Stimulated activated CD4-positive, alpha-beta T cell treated with anti-CD3 and anti-CD28 coated beads, Interleukin-2, amount 100 ng/mL, for 4 hours (primary cell): ENCODE data around the gene KIRREL3.
A peak's percentile ranks its signal among the peaks of the same experiment; 100 is the strongest.

Experiments
- DNase-seq: peaks from one replicate; pipeline ENCODE4 v3.0.0-alpha.2; 2020; ENCODE audit warnings: low read depth

KIRREL3 gene

DNA sequence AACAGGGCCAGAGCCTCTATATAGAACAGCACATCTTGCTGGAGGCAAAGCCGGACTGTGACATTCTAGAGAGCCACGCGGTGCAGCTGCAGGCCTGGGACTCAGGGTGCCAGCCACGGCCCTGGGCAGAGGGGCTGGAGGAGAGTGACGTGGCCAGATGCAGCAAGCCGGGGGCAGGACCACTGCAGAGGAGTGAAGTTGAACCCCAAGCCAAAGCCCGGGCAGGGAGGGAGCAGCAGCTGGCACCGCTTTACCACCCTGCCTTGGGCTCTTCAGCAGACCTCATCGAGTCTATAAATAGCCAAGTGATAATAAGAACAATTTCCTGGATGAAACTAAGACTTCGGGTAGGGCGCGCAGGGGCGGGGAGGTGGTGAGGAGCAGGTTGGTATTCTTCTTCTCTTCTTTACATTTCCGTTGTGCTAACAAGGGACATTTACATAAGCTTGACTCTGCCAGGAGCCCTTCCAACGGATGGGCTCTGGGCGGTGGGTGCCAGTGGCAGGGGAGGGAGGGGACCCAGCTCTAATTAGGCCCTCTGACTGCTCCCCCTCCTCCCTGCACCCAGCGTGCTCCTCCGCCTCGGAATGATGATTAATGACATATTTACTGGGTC, 534.9 kb downstream of the KIRREL3 start:
- no peak for DNase-seq

- no peak for DNase-seq
Observed at GRCh38 chr11:126464796-126465195, 535.8 kb downstream of the KIRREL3 start.

DNA sequence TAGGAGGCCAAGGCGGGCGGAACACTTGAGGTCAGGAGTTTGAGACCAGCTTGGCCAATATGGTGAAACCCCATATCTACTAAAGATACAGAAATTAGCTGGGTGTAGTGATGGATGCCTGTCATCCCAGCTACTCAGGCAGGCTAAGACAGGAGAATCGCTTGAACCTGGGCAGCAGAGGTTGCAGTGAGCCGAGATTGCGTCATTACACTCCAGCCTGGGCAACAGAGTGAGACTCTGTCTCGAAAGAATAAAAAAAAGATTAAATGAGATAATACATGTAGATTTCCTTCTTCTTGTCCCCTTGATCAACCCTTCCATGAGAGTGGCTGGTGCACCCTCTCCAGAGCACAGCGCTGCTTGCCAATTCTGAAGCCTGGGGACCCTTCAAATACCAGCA, 538.1 kb downstream of the KIRREL3 start:
- DNase-seq = no peak

DNA sequence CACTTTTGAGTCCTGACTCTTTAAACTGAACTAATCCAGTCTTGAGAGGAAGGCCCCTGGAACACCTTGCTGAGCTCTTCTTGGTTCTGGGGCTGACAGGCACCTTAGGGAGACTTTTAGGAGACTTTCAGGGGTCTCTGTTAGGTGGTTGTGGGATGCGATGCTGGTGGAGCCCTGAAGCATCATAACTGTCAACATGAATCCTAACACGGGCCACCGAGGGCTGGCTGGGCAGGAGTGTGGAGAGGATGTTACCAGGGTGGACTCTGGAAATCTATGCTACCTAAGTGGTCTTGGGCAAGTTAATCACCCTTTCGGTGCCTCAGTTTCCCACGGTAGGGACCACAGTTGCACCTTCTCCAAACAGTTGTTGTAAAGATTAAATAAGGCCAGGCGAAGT, 538.6 kb downstream of the KIRREL3 start:
- DNase-seq = no peak

DNA sequence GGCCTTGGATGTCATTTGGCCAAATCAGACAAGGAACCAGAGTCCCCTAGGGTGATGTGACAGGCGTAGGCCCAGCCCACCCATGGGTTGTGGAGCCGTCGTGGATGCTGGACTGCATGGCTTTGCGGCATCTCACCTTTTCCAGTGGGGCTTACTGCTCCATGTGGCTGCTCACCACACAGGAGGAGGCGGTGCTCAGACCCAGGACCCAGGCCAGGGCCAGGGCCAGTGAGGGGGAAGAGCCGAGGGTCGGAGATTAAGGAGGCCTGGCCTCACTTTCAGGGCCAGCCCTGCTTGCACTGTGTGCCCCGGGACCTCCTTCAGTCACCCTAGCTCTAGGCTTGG, 539.5 kb downstream of the KIRREL3 start:
- no peak for DNase-seq

DNA sequence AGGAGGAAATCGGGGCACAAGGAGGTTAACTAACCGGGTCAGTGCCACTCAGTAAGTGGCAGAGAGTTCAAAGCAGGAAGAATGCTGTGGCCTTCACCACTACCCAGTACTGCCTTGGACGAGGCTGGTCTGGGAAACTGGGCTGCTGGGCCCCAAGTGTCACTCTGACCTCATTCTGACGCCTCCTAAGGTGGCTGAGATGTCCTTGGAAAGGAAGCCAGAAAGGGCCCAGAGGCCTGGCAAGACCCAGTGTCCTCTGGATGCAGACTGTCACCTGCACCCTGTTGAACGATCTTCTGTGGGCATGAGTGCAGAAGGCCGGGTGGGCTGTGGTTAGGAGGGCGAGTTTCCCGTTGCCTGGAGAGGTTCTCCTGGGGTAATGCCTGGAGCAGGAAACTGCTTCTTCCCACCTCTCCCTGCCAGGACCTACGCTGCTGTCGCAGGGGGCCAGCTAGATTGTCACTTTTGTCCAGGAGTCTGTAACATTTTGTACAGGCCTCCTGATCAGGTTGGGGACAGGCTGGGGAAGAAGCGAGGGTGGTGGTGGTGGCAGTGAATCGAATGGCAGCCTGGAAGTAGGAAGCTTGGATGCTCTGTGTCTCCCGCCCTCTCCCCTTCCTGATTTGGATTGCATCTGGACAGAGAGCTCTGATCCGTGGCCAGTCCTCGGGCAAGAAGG, 540.0 kb downstream of the KIRREL3 start:
- DNase-seq = no peak

DNA sequence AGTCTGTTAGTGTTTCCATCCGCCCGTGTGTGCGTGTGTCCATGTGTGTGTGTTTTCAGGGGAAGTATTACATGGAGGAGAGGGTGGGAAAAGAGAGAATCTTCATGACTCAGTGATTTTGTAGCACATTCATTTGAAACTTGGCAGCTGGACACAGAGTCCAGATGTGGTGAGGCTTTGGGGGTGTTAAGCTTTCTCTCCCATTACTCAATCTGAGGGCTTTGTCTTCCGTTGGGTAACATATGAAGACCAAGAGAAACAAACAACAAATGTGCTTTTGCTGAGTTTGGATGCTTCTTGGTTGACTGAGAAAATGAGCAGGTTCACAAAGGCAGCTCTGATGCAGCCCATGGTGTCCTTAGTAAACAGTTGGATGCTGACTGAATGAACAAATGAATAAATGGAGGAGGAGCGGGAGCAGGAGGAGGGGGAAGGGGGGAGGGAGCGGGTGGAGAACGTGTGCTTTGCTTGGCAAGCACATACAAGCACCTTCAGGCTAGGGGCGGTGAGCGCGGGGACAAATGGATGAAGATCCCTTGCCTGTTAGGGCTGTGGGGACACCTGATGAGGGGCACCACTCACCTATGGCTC, 540.8 kb downstream of the KIRREL3 start:
- no peak for DNase-seq

GRCh38 chr11:126457817-126458216, 542.8 kb downstream of the KIRREL3 start:
- DNase-seq = no peak

- DNase-seq = no peak
Observed at GRCh38 chr11:126456783-126457542, 543.6 kb downstream of the KIRREL3 start.

- DNase-seq = no peak
Observed at GRCh38 chr11:126456089-126456488, 544.5 kb downstream of the KIRREL3 start.

DNA sequence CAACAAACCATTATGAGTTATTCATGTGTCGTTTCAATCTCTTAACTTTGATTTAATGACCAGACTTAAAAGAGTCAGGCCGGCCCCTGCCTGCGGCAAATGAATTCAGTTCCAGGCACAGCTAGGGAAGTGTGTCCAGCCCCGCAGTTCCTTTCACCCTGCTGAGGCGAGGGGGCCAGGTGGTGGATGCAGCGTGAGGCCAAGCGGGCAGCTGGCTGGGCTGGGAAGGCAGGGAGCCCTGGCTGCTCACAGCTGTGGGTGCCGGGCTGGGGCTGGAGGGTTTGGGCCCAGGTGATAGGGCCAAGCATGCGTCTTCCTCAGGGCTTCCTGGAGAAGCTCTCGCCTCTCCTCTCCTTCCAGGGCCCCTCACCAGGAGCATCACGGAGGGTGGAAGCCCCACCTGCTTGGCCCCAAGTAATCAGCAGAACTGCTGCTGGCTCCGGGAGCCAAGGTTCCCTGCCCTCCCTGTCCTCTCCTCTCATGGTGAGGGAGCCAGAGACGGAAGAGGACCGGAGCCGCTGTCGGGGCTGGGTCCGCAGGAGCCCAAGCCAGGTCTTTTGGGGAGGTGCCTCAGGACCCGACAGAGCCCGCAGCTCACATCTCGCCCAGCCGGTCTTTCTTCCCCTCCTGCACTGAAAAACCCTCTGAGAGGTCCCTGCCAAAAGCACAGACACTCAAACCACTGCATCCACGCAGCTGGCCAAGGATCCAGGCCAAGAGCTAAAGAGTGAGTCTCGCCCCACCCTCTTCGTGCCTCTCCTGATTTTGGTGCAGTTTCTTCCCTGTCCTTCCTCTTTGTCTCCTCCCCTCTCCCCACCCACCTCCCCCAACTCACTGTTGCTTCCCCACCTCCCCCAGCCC, 548.1 kb downstream of the KIRREL3 start:
- DNase-seq = no peak

DNA sequence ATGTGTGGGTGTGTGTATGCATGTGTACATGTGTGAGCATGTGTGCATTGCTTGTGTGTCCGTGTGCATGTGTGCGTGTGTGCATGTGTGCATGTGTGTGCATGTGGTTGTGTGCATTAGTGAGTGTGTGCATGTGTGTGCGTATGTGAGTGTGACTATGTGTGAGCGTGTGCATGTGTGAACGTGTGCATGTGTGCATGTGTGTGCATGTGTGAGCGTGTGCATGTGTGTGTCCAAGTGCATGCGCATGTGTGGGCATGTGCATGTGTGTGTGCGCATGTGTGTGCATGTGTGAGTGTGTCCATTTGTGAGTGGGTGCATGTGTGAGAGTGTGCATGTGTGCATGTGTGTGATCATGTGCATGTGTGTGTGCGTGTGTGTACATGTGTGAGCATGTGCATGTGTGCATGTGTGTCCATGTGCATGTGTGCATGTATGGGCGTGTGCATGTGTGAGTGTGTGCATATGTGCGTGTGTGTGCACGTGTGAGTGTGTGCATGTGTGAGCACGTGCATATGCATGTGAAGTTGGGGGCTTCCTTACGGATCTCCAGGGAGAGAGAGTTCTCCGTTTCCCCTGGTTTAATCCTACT, 549.3 kb downstream of the KIRREL3 start:
- DNase-seq = no peak

DNA sequence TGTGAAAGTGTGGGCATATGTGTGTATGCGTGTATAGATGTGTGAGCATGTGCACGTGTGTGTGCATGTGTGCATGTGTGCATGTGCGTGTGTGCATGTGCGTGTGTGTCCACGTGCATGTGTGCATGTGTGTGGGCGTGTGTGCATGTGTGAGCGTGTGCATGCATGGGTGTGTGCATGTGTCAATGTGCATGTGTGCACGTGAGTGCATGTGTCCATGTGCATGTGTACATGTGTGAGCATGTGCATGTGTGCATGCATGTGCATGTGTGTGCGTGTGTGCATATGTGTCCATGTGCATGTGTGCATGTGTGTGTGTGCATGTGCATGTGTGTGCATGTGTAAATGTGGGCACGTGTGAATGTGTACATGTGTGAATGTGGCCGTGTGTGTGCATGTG, 549.8 kb downstream of the KIRREL3 start:
- DNase-seq = no peak

DNA sequence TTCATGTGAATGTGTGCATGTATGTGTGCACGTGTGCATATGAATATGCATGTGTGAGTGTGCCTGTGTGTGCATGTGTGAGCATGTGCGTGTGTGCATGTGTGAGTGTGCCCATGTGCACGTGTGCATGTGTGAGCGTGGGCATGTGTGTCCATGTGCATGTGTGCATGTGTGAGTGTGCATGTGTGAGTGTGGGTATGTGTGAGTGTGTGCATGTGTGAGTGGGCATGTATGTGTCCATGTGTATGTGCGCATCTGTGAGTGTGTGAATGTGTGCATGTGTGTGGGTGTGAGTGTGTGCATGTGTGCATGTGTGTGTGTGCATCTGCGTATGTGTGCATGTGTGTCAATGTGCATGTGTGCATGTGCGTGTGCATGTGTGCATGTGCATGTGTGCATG, 550.4 kb downstream of the KIRREL3 start:
- DNase-seq = no peak

DNA sequence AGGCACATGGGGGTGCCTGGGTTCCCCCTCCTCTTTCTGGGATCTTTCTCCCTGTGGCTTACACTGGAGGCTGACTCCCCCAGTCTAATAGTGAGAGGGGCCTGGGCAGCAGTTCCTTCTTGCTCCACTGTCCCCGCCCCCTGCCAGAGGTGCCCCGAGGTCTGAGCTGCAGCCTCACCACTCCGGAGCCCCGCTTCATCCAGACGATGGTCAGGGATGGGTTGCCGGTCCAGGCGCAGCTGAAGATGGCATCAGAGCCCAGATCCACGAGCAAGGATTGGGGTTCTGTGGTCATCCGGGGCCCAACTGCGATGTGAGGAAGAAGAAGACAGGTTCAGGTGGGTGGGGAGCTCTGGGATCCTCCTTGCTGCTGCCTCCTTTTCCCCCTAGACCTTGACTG, 554.0 kb downstream of the KIRREL3 start:
- no peak for DNase-seq

DNA sequence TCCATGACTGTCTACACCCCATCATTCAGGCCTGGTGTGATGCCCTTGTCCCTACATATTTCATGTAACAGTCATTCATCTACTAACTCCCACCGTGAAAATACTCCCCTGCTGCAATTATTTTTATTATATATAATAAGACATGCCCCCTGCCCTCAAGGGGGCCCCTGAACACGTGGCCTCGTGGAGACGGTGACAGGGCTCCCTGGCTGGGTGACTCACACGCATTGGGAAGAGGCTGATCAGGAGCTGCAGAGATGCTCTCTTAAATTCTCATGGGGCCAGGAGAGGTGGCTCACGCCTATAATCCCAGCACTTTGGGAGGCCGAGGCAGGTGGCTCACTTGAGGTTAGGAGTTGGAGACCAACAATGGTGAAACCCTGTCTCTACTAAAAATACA, 556.5 kb downstream of the KIRREL3 start:
- DNase-seq = no peak

GRCh38 chr11:126443120-126443519, 557.5 kb downstream of the KIRREL3 start:
- no peak for DNase-seq

DNA sequence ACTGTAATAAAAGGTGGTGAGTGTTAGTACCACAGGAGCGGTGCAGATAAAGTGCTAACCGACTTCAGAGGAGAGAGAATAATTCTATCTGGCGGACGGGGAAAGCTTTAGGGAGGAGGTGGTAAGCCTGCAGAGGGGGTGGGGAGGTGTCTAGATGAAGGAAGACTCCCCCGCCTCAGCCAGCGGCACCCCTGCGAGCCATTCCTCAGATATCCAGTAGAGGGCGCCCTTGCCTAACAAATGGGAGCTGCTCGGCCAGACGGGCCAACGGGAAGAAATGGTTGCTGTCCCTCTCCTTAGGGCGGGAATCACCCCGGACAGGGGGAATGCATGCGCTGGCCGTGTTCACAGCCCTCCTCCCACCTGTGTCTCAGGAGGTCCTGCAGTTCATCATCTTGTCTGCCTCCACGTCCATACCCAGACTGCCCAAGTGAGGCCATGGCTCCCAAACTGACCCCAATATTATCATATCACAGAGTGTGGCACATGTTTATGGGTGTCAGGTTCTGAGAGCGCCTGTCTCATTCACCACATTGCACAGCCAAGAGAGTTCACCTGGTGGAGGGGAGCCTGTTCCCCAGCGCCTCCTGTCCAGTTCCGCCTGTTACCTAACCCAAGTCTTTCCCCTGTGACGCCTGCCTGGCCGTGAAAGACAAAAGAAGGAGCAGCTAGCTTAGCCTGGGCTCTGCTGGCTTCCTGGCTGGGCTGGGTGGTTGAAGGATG, 559.6 kb downstream of the KIRREL3 start:
- DNase-seq = peak; percentile 42

DNA sequence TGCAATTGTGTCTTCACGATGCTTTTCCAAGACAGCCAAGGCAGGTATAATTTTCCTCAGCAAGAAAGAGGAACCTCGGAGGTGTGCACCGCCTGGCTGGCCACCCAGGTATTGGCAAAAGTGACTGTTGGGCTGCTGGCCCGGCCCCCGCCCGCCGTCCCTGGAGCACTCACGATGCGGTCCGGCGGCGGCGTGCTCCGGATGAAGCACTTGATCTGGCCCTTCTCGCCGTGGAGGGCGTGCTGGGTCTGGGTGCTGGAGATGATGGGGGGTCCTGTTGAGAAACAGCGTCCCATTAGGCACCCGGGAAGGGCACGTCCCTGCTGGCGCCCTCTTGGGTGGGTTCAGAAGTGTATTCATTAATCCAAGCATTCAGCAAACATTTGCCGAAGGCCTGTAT, 560.3 kb downstream of the KIRREL3 start:
- no peak for DNase-seq

- no peak for DNase-seq
Observed at GRCh38 chr11:126438691-126439090, 561.9 kb downstream of the KIRREL3 start.

- no peak for DNase-seq
Observed at GRCh38 chr11:126438272-126438671, 562.3 kb downstream of the KIRREL3 start.
